ENCODE measurements around the gene LRRC49. TPM values are rescaled to one million over a fixed set of nuclear protein-coding genes. Genes with fewer than 3 reads are reported as not detected.
"Not testable (repeated sequence)": the region's sequence is repeated elsewhere in the genome, so short reads cannot be mapped to it uniquely, and the experiment has no call there.

Gene LRRC49
- polyA plus RNA-seq, 3 donors: 17.0 to 20.3 (median 19.1) TPM

GRCh38 chr15:70866982-70867641, 25.5 kb upstream of the LRRC49 start:
- DNase-seq (ENCODE audit: low read depth in 3 of 3, low spot score in 2 of 3): no peak

- no peak for DNase-seq (ENCODE audit: low read depth in 3 of 3, low spot score in 2 of 3)
Measured at GRCh38 chr15:70867911-70868467, 24.6 kb upstream of the LRRC49 start.

DNA sequence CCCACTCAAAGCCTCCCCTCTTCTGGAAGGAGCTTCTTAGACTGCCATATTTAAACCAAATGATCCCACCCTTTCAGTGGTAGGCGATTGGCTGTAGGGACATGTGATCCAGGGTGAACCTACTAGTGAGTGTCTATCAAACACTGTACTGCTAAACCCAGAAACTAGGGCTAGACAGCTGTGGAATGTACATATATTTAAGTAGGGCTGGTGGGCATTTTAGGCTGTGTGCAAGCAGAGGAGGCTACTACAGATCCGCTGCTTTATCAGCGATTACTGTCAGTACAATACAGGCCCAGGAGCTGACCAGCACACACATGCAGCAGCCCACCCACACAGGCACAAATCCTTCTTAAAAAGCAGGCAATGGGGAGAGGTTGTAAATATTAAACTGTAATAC, 23.3 kb upstream of the LRRC49 start:
- no peak for DNase-seq (ENCODE audit: low read depth in 3 of 3, low spot score in 2 of 3)

GRCh38 chr15:70870051-70870450, 22.6 kb upstream of the LRRC49 start:
- no peak for DNase-seq (ENCODE audit: low read depth in 3 of 3, low spot score in 2 of 3)

- DNase-seq (ENCODE audit: low read depth in 3 of 3, low spot score in 2 of 3): not testable (repeated sequence)
Measured at GRCh38 chr15:70871490-70871889, 21.1 kb upstream of the LRRC49 start.

DNA sequence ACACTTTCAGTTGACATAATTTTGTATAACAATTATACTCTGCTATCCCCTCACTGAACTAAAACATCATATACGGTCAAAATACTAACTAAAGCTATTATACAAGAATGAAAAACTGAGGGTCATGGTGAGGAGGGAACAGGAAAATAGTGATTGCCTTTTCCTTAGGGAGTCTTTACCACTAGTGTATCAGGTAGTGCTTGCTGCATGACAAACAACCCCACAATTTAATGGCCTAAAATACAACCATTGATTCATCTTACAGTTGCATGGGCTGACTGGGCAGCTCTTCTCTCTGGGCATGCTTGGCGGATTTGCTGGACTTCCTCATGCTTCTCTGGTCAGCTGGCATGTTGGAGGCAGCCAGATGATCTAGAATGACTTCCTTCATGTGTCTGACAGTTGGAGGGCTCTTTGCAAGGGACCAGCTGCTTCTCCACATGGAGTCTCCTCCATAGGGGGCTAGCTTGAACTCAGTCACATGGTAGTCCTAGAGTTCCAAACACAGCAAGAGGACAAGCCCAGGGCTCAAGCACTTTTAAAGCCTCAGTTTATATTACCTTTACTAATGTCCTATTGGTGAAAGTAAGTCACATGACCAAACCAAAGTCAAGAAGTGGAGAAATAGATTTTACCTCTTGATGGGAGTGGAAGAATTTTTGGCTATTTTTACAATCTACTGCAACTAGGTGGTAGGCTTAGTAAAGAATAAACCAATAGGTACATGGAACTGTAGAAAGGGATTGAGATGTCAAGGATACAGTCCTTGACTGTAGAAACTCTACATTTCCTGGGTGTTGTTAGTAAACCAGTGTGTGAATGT, 19.2 kb upstream of the LRRC49 start:
- no peak for DNase-seq (ENCODE audit: low read depth in 3 of 3, low spot score in 2 of 3)

DNA sequence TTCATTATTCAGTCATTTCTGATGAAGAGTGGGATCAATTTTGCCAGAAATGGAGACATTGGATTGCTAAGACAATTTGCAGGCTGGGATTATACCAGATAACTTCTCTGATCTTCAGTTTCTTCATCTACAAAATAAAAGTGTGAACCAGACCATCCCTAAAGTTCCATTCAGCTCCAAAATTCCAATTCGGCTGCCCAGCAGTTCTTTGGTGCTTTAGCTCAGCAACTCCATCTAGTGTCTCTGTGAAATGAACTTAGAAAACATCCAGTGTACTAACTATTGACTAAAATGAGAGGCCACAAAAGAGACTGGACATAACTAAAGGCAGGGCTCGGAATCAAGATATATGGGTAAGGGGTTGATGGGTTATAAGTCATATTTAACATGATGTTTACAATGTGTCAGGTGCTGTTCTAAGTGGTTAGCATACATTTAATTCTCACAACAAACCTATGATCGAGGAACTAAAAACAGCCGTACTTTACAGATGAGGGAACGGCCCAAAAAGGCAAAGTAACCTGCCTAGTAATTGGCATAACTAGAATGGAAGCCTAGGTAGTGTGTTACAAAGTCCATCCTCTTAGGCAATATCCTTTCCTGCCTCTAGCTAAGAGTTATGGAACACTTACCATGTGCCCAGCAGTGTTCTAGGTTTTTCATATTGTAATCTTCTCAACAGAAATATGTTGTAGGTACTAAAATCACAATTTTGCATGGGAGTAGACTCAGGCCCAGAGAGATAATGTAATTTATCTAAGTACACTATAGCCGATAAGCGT, 17.4 kb upstream of the LRRC49 start:
- no peak for DNase-seq (ENCODE audit: low read depth in 3 of 3, low spot score in 2 of 3)

DNA sequence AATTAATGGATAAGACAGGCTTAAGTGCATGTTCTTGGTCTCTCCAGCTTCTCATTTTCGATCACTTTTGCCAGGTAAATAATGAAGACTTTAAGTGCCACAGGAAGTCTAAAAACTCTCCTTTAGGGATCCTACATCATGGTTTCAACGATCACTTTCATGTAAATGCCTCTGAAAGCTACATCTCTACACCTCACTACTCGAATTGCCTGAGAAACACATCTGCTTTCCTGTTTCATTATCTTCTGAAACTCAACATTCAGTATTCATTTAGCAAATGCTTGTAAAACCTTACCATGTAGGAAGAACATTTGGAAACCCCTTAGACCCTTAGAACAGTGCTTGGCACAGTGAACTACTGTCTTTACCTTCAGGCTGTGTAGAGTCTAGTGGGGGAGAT, 16.6 kb upstream of the LRRC49 start:
- no peak for DNase-seq (ENCODE audit: low read depth in 3 of 3, low spot score in 2 of 3)

- no peak for DNase-seq (ENCODE audit: low read depth in 3 of 3, low spot score in 2 of 3)
Measured at GRCh38 chr15:70876683-70877082, 15.9 kb upstream of the LRRC49 start.

- no peak for DNase-seq (ENCODE audit: low read depth in 3 of 3, low spot score in 2 of 3)
Measured at GRCh38 chr15:70879401-70879800, 13.2 kb upstream of the LRRC49 start.

DNA sequence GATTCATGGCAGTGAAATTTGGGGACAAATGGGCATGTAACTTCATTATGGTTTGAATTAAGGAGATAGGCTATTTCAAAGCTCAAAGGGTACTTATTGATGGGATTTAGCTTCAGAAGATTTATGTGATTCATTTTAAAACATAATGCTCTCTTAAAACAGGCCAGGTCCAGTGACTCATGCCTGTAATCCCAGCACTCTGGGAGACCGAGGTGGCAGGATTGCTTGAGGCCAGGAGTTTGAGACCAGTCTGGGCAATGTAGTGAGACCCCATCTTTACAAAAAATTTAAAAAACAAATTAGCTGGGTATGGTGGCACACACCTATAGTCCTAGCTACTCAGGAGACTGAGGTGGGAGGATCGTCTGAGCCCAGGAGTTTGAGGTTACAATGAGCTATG, 11.8 kb upstream of the LRRC49 start:
- no peak for DNase-seq (ENCODE audit: low read depth in 3 of 3, low spot score in 2 of 3)

DNA sequence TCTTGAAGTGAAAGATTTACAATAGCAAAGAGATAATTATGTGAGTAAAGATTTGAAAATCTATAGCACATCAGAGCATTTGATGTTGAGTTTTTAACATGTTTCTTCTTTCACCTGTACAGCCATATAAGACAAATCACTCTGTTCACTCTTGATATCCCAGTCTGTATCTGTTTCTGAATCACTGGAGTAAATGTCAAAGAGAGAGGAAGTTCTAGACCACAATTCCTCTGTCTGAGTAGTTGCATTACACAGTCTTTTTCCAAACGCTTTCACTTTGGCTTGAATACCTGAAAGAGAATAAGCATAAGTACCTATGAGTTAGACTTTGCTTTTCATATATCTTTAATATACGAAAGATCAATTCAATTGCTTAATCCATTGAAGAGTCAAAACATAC, 10.3 kb upstream of the LRRC49 start:
- no peak for DNase-seq (ENCODE audit: low read depth in 3 of 3, low spot score in 2 of 3)

GRCh38 chr15:70892912-70893560, 410 bp downstream of the LRRC49 start:
- peak in 1 of 3 donors; percentile 32 for DNase-seq (ENCODE audit: low read depth in 3 of 3, low spot score in 2 of 3)

DNA sequence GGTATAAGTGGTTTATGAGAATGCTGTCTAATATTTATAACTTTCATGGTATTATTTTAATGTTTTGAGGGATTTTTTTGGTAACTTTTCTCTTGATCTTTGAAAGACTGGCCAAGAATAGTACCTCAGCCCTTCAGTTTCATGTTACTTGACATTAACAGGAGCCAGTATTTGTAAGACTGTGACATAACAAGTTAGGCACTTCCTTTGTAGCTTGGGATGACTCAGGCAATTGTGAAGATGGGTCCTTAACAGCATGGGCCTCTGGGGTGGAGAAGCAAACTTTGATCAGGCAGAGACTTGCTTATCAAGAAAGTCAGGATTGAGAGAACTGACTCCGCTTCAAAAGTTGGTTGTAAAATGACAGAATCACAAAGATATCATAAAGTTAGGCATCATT, 9.5 kb downstream of the LRRC49 start:
- DNase-seq (ENCODE audit: low read depth in 3 of 3, low spot score in 2 of 3): no peak

DNA sequence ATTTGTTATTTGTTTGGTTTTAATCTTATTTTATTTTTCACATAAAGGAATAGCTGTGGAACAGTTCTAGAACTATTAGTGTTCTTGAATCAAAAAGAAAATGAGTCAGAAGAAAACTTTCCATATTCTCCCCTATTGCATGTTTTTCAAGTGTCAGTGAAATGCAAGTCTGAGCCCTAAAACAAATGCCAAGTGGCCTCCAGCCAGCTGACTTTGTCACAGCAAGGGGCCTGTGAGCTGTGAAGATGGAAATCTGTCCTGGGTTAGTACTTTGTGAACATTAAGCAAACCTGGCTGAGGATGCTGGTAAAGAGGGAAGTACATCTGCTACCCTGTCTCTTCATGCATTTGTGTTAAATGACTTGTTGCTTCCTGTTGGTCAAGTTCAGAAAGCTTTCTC, 14.2 kb downstream of the LRRC49 start:
- no peak for DNase-seq (ENCODE audit: low read depth in 3 of 3, low spot score in 2 of 3)

DNA sequence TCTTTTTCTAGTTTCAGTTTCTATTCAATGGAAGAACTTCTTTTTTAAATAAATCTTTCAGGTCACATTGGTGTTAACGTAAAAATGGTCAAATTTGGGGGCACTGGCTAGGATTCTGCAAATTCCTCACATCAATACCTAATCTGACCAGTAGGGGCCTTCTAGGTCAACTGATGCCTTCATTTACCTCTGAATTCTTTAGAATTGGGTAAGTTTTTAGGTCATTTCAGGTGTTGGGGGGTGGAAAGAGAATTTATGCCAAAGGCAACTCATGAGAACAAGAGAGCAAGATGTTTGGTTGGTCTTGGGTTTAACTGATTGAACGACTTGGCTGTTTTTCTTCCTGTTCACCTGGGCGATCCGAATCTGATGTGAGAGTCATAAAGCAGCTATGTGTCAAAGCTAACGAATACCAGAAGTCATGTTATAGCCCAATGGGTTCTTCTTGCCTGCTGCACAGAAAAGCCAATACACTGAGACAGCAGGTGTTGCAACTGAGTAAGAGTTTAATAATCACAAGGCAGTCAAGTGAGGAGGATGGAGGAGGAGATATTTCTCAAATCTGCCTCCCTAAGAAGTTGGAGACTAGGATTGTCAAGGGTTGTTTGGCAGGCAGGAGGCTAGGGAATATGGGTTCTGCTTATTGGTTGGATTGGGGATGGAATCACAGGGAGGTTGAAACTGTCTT, 15.3 kb downstream of the LRRC49 start:
- DNase-seq (ENCODE audit: low read depth in 3 of 3, low spot score in 2 of 3): no peak

- DNase-seq (ENCODE audit: low read depth in 3 of 3, low spot score in 2 of 3): no peak
Measured at GRCh38 chr15:70910958-70911357, 18.3 kb downstream of the LRRC49 start.

GRCh38 chr15:70912187-70912586, 19.6 kb downstream of the LRRC49 start:
- no peak for DNase-seq (ENCODE audit: low read depth in 3 of 3, low spot score in 2 of 3)

DNA sequence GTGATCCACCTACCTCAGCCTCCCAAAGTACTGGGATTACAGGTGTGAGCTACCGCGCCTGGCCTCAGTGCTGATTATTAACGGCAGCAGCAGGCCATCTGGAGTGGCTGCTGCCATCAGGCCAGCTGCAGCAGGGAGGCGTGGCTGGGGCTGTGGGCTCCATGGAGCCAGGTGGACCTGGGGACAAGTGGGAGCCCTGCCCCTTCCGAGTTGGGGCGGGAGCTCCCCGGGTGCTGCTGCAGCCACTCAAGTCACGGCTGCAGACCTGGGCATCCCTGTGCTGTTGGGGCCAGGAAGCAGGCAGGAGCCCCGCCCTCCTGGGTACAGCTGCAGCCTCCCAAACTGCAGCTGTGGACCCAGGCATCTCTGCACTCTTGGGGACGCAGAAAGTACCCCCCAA, 23.9 kb downstream of the LRRC49 start:
- no peak for DNase-seq (ENCODE audit: low read depth in 3 of 3, low spot score in 2 of 3)

DNA sequence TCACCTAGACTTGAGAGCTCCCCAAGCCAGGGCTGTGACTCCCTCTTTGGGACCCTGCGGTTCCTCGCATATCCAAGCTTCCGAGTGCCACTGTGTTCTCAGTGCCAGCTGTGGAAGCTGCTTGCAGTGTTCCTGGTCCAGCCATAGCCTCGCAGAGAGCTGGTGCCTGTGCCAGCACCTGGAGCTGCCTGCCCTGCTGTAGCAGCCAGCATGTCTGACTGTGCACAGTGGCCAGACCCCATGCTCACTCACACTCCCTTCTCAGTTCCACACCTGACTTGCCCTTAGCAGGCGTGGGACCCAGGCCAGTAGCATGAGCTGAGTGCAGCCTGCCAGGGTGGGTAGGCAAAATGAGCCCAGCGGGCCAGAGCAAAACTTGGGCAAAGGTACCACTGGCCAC, 25.3 kb downstream of the LRRC49 start:
- DNase-seq (ENCODE audit: low read depth in 3 of 3, low spot score in 2 of 3): no peak
